ENCODE data around the gene HCST. TPM values are rescaled to one million over a fixed set of nuclear protein-coding genes. Genes with fewer than 3 reads are reported as not detected.

The HCST gene
- total RNA-seq, 1 donor from 2014 or later = 0.40 TPM

GRCh38 chr19:35936738-35937268, 34.5 kb downstream of the HCST start:
- DNase-seq (ENCODE audit: low read depth in 2 of 2) = no peak

GRCh38 chr19:35937345-35938281, 35.3 kb downstream of the HCST start:
- DNase-seq (ENCODE audit: low read depth in 2 of 2) = no peak

- DNase-seq (ENCODE audit: low read depth in 2 of 2) = no peak
These were observed 36.2 kb downstream of the HCST start for GRCh38 chr19:35938282-35939224.

GRCh38 chr19:35939307-35940077, 37.2 kb downstream of the HCST start:
- DNase-seq (ENCODE audit: low read depth in 2 of 2) = no peak

- DNase-seq (ENCODE audit: low read depth in 2 of 2) = no peak
These were observed 37.9 kb downstream of the HCST start for GRCh38 chr19:35940078-35940775.

GRCh38 chr19:35940839-35941238, 38.5 kb downstream of the HCST start:
- DNase-seq (ENCODE audit: low read depth in 2 of 2) = no peak

- no peak for DNase-seq (ENCODE audit: low read depth in 2 of 2)
These were observed 39.9 kb downstream of the HCST start for GRCh38 chr19:35942235-35942634.

GRCh38 chr19:35943321-35944301, 41.3 kb downstream of the HCST start:
- no peak for DNase-seq (ENCODE audit: low read depth in 2 of 2)

- no peak for DNase-seq (ENCODE audit: low read depth in 2 of 2)
These were observed 42.2 kb downstream of the HCST start for GRCh38 chr19:35944556-35944955.

- no peak for DNase-seq (ENCODE audit: low read depth in 2 of 2)
These were observed 42.9 kb downstream of the HCST start for GRCh38 chr19:35945121-35945790.

- DNase-seq (ENCODE audit: low read depth in 2 of 2) = no peak
These were observed 43.9 kb downstream of the HCST start for GRCh38 chr19:35946203-35946602.

- DNase-seq (ENCODE audit: low read depth in 2 of 2) = no peak
These were observed 46.8 kb downstream of the HCST start for GRCh38 chr19:35949131-35949530.

Other genes starting within 250 kb of the HCST start
- not detected in 2 replicates for gene UPK1A, start 236.0 kb upstream of the HCST start, total RNA-seq
- gene ZBTB32, start 198.0 kb upstream of the HCST start, total RNA-seq = not detected in 2 replicates
- gene KMT2B, start 184.5 kb upstream of the HCST start, total RNA-seq = 3.1 and 4.0 TPM in 2 replicates
- gene IGFLR1, start 160.1 kb upstream of the HCST start, total RNA-seq = 0.20 and 1.1 TPM in 2 replicates
- gene U2AF1L4, start 157.1 kb upstream of the HCST start, total RNA-seq = 1.1 and 4.0 TPM in 2 replicates
- gene PSENEN, start 156.9 kb upstream of the HCST start, total RNA-seq = 16.5 and 16.6 TPM in 2 replicates
- gene LIN37, start 154.0 kb upstream of the HCST start, total RNA-seq = 2.4 and 5.0 TPM in 2 replicates
- 0.20 and 0.22 TPM in 2 replicates for gene HSPB6, start 145.5 kb upstream of the HCST start, total RNA-seq
- gene PROSER3, start 144.4 kb upstream of the HCST start, total RNA-seq = 1.3 and 1.4 TPM in 2 replicates
- gene ARHGAP33, start 127.0 kb upstream of the HCST start, total RNA-seq = 0.44 and 1.2 TPM in 2 replicates
- gene PRODH2, start 89.7 kb upstream of the HCST start, total RNA-seq = not detected in 2 replicates
- not detected in 2 replicates for gene NPHS1, start 50.0 kb upstream of the HCST start, total RNA-seq
- not detected in 2 replicates for gene KIRREL2, start 45.6 kb upstream of the HCST start, total RNA-seq
- 1.2 and 2.2 TPM in 2 replicates for gene APLP1, start 34.0 kb upstream of the HCST start, total RNA-seq
- gene NFKBID, start 2.0 kb upstream of the HCST start, total RNA-seq = 1.3 and 3.8 TPM in 2 replicates
- not detected in 2 replicates for gene TYROBP, start 5.8 kb downstream of the HCST start, total RNA-seq
- 1.3 and 2.0 TPM in 2 replicates for gene LRFN3, start 33.8 kb downstream of the HCST start, total RNA-seq
- 8.7 and 10.7 TPM in 2 replicates for gene SDHAF1, start 92.7 kb downstream of the HCST start, total RNA-seq
- under 0.01 TPM in 1 of 2 replicates, not detected in the other for gene SYNE4, start 106.3 kb downstream of the HCST start, total RNA-seq
- gene ALKBH6, start 111.7 kb downstream of the HCST start, total RNA-seq = 7.3 and 7.8 TPM in 2 replicates
- gene CLIP3, start 130.3 kb downstream of the HCST start, total RNA-seq = 2.6 and 2.8 TPM in 2 replicates
- 0.87 and 1.8 TPM in 2 replicates for gene THAP8, start 151.8 kb downstream of the HCST start, total RNA-seq
- gene WDR62, start 152.4 kb downstream of the HCST start, total RNA-seq = 1.2 and 2.0 TPM in 2 replicates
- gene OVOL3, start 208.6 kb downstream of the HCST start, total RNA-seq = not detected in 2 replicates
- gene POLR2I, start 212.3 kb downstream of the HCST start, total RNA-seq = 123 and 143 TPM in 2 replicates
- 140 and 181 TPM in 2 replicates for gene TBCB, start 212.9 kb downstream of the HCST start, total RNA-seq
- 361 and 396 TPM in 2 replicates for gene CAPNS1, start 237.5 kb downstream of the HCST start, total RNA-seq
- 88.5 and 153 TPM in 2 replicates for gene COX7A1, start 249.9 kb downstream of the HCST start, total RNA-seq